NCI-H446 (cell line): ENCODE data around the gene RASA1.
"Not testable (repeated sequence)": the region's sequence is repeated elsewhere in the genome, so short reads cannot be mapped to it uniquely, and the experiment has no call there.

Experiments
- DNase-seq, 2 experiments: peaks; one replicate each; lab custom pipeline; 2025; lab: John Stamatoyannopoulos, UW

Gene RASA1

GRCh38 chr5:87267574-87268125 is at the start of gene RASA1:
Gene RASA1, plus strand, starts transcription at chr5:87267883. Its CDS starts 569 bp downstream, at chr5:87268452.
- DNase-seq: peak; percentile 78 to 90

- DNase-seq: no peak
These were observed 37.9 kb upstream of the RASA1 start for GRCh38 chr5:87229780-87230179.

- no peak for DNase-seq
These were observed 36.5 kb upstream of the RASA1 start for GRCh38 chr5:87231037-87231808.

- DNase-seq: no peak
These were observed 34.5 kb upstream of the RASA1 start for GRCh38 chr5:87233143-87233542.

GRCh38 chr5:87241555-87241954 is 26.1 kb upstream of the RASA1 start:
- DNase-seq: no peak

- DNase-seq: no peak
These were observed 25.4 kb upstream of the RASA1 start for GRCh38 chr5:87242242-87242641.

GRCh38 chr5:87243161-87243844 is 24.4 kb upstream of the RASA1 start:
- no peak for DNase-seq

GRCh38 chr5:87245451-87245850 is 22.2 kb upstream of the RASA1 start:
- peak in 1 of 2 experiments; percentile 29 for DNase-seq

- peak; percentile 65 to 87 for DNase-seq
These were observed 21.6 kb upstream of the RASA1 start for GRCh38 chr5:87246061-87246460.

- no peak for DNase-seq
These were observed 15.4 kb upstream of the RASA1 start for GRCh38 chr5:87252283-87252605.

- DNase-seq: no peak
These were observed 13.6 kb upstream of the RASA1 start for GRCh38 chr5:87254035-87254434.

GRCh38 chr5:87258507-87258906 is 9.2 kb upstream of the RASA1 start:
- no peak for DNase-seq

- no peak for DNase-seq
These were observed 7.0 kb upstream of the RASA1 start for GRCh38 chr5:87260604-87261192.

- no peak for DNase-seq
These were observed 4.2 kb upstream of the RASA1 start for GRCh38 chr5:87263498-87263897.

GRCh38 chr5:87266914-87267573 is 639 bp upstream of the RASA1 start:
- DNase-seq: no peak

- DNase-seq: peak in 1 of 2 experiments; percentile 40
These were observed 665 bp downstream of the RASA1 start for GRCh38 chr5:87268126-87268969.

- DNase-seq: no peak
These were observed 1.3 kb downstream of the RASA1 start for GRCh38 chr5:87268970-87269377.

GRCh38 chr5:87270888-87271287 is 3.2 kb downstream of the RASA1 start:
- DNase-seq: not testable (repeated sequence)

GRCh38 chr5:87276655-87277054 is 9.0 kb downstream of the RASA1 start:
- DNase-seq: no peak

GRCh38 chr5:87277279-87277835 is 9.7 kb downstream of the RASA1 start:
- no peak for DNase-seq

- DNase-seq: no peak
These were observed 11.0 kb downstream of the RASA1 start for GRCh38 chr5:87278590-87279100.
